ENCODE measurements around the gene DHH. TPM values are rescaled to one million over a fixed set of nuclear protein-coding genes. Genes with fewer than 3 reads are reported as not detected.
"Not testable (repeated sequence)": the region's sequence is repeated elsewhere in the genome, so short reads cannot be mapped to it uniquely, and the experiment has no call there.

The DHH gene
- 0.56 TPM in 1 of 2 replicates, not detected in the other for total RNA-seq (ENCODE audit: low replicate concordance)
- long read RNA-seq: 0 reads

DNA sequence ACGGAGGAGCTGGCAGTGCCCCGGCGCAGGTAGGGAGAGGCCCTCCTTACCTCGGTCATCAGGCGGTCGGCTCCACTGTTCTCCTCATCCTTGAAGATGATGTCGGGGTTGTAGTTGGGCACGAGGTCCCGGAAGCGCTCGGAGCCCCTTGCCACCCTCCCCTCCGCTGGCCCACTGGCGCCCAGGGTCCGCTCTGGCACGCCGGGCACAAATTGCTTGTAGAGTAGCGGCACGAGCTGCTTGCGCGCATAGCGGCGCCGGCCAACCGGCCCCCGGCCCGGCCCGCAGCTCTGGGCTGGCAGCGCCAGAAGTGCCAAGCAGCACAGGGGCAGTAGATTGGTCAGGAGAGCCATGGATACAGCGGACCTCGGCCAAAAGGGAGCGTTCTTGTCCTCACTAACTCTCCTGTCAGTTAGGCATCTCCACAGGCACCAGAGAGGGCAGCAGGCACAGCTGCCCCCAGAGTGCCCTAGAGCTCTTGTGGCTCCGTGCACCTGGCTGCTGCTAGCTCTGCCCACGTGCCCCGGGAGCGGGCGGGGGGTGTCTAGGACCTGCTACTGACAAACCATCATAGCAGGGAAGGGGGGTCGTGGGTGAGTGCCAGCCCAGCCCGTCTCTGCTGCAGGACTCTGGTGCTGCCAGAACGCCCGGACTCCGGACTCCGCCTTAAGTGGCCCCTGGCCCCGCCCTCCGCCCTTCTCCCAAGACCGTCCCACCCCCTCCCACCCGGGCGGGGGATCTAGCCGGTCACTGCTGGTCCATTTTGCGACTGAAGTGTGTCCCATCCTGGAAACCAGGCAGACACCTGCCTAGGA, at the start of gene DHH:
Gene DHH (minus strand): TSS at position 642 of the 815 bp plus-strand sequence. CDS start 289 bp downstream, at position 353.
- Mint-ChIP-seq H3K27ac (peak within 1 kb of the TSS; percentile 6), H3K9me3 (no peaks in the 10 kb centered on the region), H3K4me1 (ENCODE audit: unreplicated experiment) (peaks cover 9% of the 10 kb centered on the region), H3K27me3 (peaks cover 67% of the 10 kb centered on the region), H3K4me3 (peak within 1 kb of the TSS; percentile 35), H3K36me3 (peaks cover 15% of the 10 kb centered on the region)
- TF ChIP-seq, protein P1, sequence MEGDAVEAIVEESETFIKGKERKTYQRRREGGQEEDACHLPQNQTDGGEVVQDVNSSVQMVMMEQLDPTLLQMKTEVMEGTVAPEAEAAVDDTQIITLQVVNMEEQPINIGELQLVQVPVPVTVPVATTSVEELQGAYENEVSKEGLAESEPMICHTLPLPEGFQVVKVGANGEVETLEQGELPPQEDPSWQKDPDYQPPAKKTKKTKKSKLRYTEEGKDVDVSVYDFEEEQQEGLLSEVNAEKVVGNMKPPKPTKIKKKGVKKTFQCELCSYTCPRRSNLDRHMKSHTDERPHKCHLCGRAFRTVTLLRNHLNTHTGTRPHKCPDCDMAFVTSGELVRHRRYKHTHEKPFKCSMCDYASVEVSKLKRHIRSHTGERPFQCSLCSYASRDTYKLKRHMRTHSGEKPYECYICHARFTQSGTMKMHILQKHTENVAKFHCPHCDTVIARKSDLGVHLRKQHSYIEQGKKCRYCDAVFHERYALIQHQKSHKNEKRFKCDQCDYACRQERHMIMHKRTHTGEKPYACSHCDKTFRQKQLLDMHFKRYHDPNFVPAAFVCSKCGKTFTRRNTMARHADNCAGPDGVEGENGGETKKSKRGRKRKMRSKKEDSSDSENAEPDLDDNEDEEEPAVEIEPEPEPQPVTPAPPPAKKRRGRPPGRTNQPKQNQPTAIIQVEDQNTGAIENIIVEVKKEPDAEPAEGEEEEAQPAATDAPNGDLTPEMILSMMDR (conservative IDR thresholded peaks at IDR 0.05): no peak
- DNase-seq (ENCODE audit: extremely low spot score, unreplicated experiment): no peak

DNA sequence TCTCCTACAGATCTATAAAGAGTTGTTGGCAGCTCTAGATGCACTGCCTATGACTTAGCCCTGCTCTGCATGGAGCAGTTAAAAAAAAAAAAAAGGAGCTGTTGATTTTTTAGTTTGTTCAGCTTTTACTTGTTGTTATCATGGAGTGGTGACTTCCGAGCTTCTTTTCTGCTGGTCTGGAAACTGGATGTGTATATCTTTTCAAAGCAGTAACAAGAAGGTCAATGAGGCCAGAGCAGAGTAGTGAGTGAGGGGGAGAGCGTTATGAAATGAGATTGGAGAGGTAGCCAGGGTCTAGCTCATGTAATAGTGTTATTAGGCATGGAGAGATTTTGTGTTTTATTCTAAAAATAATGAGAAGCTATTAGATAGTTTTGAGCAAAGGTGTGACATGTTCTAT, 49.8 kb upstream of the DHH start:
- H3K27ac Mint-ChIP-seq: no peak overlapping the region
- no peak for DNase-seq (ENCODE audit: extremely low spot score, unreplicated experiment)
- H3K27me3 Mint-ChIP-seq: no peaks in the 10 kb centered on the region
- no peaks in the 10 kb centered on the region for H3K4me1 Mint-ChIP-seq (ENCODE audit: unreplicated experiment)
- H3K4me3 Mint-ChIP-seq: no peak overlapping the region
- H3K9me3 Mint-ChIP-seq: no peaks in the 10 kb centered on the region
- no peaks in the 10 kb centered on the region for H3K36me3 Mint-ChIP-seq
- TF ChIP-seq, protein P1 (conservative IDR thresholded peaks at IDR 0.05): no peak

DNA sequence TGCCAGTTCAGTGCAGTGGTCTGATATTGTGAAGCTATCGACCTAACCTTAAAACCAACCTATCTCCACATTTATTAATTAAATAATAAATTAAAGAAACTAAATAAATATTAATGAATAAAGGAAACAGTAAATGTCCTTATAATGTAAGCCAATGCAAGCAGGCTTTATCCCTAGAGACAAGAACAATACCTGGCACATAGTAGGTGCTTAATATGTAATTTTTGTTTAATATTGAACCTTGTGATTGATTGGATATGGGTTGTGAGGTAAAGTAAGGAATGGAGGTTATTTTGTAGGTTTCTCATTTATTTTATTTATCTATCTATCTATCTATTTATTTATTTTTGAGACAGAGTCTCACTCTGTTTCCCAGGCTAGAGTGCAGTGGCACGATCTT, 44.4 kb upstream of the DHH start:
- DNase-seq (ENCODE audit: extremely low spot score, unreplicated experiment): no peak
- Mint-ChIP-seq H3K9me3 (no peaks in the 10 kb centered on the region), H3K27ac (no peak overlapping the region), H3K36me3 (no peaks in the 10 kb centered on the region), H3K4me1 (ENCODE audit: unreplicated experiment) (peaks cover 5% of the 10 kb centered on the region), H3K27me3 (no peaks in the 10 kb centered on the region), H3K4me3 (no peak overlapping the region)
- TF ChIP-seq, protein P1 (conservative IDR thresholded peaks at IDR 0.05): no peak

DNA sequence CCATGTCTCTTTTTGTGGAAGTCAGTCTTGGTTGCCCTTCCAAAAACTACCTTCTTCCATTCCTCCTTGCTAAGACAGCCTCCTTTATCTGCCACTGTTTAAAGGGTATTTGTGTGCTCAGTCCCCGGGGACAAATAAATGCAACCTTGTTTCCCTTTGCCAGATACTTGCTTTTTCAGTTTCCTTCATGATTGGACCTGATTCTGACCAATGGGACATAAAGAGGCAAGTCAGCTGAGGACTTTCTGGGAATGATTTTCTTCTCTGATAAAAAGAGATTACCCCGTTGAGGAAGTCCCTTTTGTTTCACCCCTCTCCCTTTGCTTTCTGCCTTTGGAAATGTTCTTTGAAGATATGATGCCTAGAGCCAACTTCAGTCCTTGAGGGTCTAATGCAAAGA, 44.0 kb upstream of the DHH start:
- no peak for DNase-seq (ENCODE audit: extremely low spot score, unreplicated experiment)
- TF ChIP-seq, protein P1 (conservative IDR thresholded peaks at IDR 0.05): no peak
- H3K9me3 Mint-ChIP-seq: no peaks in the 10 kb centered on the region
- H3K27ac Mint-ChIP-seq: no peak overlapping the region
- no peaks in the 10 kb centered on the region for H3K36me3 Mint-ChIP-seq
- H3K27me3 Mint-ChIP-seq: no peaks in the 10 kb centered on the region
- H3K4me3 Mint-ChIP-seq: no peak overlapping the region
- peaks cover 5% of the 10 kb centered on the region for H3K4me1 Mint-ChIP-seq (ENCODE audit: unreplicated experiment)

DNA sequence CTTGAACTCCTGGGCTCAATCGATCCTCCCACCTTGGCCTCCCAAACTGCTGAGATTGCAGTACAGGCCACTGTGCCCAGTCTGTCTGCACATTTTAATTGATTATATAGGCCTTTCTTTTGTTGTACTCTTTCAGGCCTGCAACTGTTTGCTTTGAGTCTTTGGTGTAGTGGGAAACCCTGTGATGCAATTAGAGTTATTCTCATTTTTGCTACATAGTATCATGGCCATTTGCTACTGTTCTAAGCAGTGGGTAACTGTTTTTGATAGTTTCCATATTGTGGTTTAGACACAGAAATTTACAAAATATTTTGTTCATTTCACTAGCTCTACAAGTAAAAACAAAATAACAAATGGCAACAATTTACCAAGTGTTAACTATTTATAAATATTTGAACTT, 42.9 kb upstream of the DHH start:
- Mint-ChIP-seq H3K9me3 (no peaks in the 10 kb centered on the region), H3K27ac (peak overlapping the region; percentile 39), H3K36me3 (no peaks in the 10 kb centered on the region), H3K27me3 (no peaks in the 10 kb centered on the region), H3K4me1 (ENCODE audit: unreplicated experiment) (peaks cover 9% of the 10 kb centered on the region), H3K4me3 (no peak overlapping the region)
- TF ChIP-seq, protein P1 (conservative IDR thresholded peaks at IDR 0.05): no peak
- no peak for DNase-seq (ENCODE audit: extremely low spot score, unreplicated experiment)

DNA sequence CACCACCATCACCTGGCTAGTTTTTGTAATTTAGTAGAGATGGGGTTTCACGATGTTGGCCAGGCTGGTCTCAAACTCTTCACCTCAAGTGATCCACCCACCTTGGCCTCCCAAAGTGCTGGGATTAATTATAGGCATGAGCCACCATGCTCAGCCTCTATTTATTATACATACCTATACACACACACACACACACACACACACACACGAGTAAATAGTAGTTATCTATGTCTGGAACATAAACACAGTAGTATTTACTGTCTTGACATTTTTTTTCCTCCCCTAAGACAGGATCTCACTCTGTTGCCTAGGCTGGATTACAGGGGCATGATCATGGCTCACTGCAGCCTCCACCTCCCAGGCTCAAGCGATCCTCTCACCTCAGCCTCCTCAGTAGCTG, 42.4 kb upstream of the DHH start:
- not testable (repeated sequence) for H3K27me3 Mint-ChIP-seq; H3K4me3 Mint-ChIP-seq; H3K36me3 Mint-ChIP-seq; DNase-seq (ENCODE audit: extremely low spot score, unreplicated experiment); H3K9me3 Mint-ChIP-seq
- H3K4me1 Mint-ChIP-seq (ENCODE audit: unreplicated experiment): peaks cover 14% of the 10 kb centered on the region
- H3K27ac Mint-ChIP-seq: peak overlapping the region; percentile 39

Data from type B pancreatic cell (in vitro differentiated cells).